Large intestine (tissue), 12 donors: ENCODE measurements around the gene KLK10. TPM values are rescaled to one million over a fixed set of nuclear protein-coding genes. Genes with fewer than 3 reads are reported as not detected.

ENCODE experiments used
- DNase-seq, 2 donors: peaks; one replicate each; pipeline versions ENCODE4 v3.0.0 to v3.0.0-alpha.2; 2013
- H3K27ac ChIP-seq: one replicate; pipeline ENCODE4 v1.5.1; 2013; ENCODE audit warnings: low read length
- H3K27me3 ChIP-seq: 2 replicates; pipeline ENCODE4 v1.6.1; 2013; ENCODE audit warnings: low read length; ENCODE audit not compliant: control insufficient read depth, insufficient read depth
- H3K36me3 ChIP-seq: 2 replicates; pipeline ENCODE4 v1.6.1; 2013; ENCODE audit warnings: low read length; ENCODE audit not compliant: control insufficient read depth, insufficient read depth
- H3K4me1 ChIP-seq: one replicate; pipeline ENCODE4 v1.6.1; 2013; ENCODE audit warnings: low read length; ENCODE audit not compliant: control insufficient read depth, insufficient read depth
- H3K4me3 ChIP-seq: one replicate; pipeline ENCODE4 v1.5.1; 2013; ENCODE audit warnings: low read length
- H3K9me3 ChIP-seq: one replicate; pipeline ENCODE4 v1.6.1; 2013; ENCODE audit warnings: mild to moderate bottlenecking, low read depth, low read length, moderate library complexity; ENCODE audit not compliant: control insufficient read depth
- WGBS: methylation state at CpG from one replicate; pipeline ENCODE4 v1.1.5; 2013; ENCODE audit warnings: low lambda C conversion rate; ENCODE audit not compliant: insufficient coverage; 5-methylcytosine and 5-hydroxymethylcytosine counted together
- long read RNA-seq, 11 donors: transcript quantifications; one replicate each; lab custom pipeline, GENCODE V29; 2026
- polyA plus RNA-seq: library from polyadenylated mRNA; unstranded; fragments of 120-200 nt; gene quantifications from one replicate; pipeline ENCODE4 v1.2.1, GENCODE V29; 2013

KLK10 gene
- polyA plus RNA-seq: 2.3 TPM
- long read RNA-seq, donor 1: 0 reads
- long read RNA-seq, donor 2: 0 reads
- long read RNA-seq, donor 3: 0 reads
- long read RNA-seq, donor 4: 0 reads
- long read RNA-seq, donor 5: 0 reads
- long read RNA-seq, donor 6: 0 reads
- long read RNA-seq, donor 7, partial matches to known transcripts: 0 of 1 reads
- long read RNA-seq, donor 7, other reads (novel, unspliced or antisense): 0 of 1 reads
- long read RNA-seq, donor 8: 0 reads
- long read RNA-seq, donor 9: 0 reads
- long read RNA-seq, donor 10: 0 reads
- long read RNA-seq, donor 11, partial matches to known transcripts: 0 of 1 reads
- long read RNA-seq, donor 11, other reads (novel, unspliced or antisense): 0 of 1 reads

GRCh38 chr19:51019544-51019925, at the start of gene KLK10:
Gene KLK10 (minus strand): TSS chr19:51019709. CDS start chr19:51019130, 579 bp downstream.
- Histone ChIP-seq H3K4me1 (no peaks in the 10 kb centered on the region), H3K27ac (no peak within 1 kb of the TSS), H3K36me3 (no peaks in the 10 kb centered on the region), H3K4me3 (no peak within 1 kb of the TSS), H3K9me3 (peaks cover 4% of the 10 kb centered on the region), H3K27me3 (peaks cover 60% of the 10 kb centered on the region)
- no CpG with 5 or more reads among the region's 14 CpGs for WGBS
- DNase-seq: no peak

DNA sequence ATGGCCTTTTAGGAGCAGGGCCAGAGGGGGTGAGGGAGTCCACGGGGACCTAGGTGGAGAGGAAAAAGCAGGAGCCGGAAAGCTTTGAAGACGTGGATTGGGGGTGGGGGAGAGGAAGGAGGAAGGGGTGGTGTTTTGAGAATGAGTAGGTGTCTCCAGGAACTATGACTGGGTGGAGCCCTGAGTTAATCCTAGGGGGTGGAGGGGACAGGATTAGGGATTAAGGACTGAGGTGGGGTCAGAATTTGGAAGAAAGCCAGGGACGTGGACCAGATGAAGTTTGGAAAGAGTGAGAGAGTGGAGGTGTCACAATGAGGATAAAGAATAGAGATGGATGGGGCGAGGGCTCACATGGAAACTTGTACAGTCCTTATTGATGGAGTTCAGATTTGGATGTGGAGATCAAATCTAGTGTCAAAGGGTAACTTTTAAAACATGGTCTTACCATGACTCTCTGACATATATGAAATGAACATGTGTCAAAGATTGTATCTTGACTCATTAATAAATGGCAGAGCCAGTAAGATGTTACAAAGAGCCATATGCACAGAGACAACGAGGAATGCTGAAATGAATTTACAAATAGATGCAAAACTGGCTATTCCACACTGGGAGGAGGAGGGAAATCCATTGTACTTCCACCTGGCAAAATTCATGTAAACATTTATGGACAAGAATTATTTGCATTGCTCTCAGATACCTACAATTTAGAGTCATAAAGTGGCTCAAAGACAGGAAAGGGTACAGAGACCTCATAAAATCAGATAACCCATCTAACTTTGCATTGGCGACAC, 47.1 kb upstream of the KLK10 start:
- DNase-seq: no peak
- Histone ChIP-seq H3K27me3 (peaks cover 25% of the 10 kb centered on the region), H3K4me1 (no peaks in the 10 kb centered on the region), H3K9me3 (no peaks in the 10 kb centered on the region), H3K36me3 (no peaks in the 10 kb centered on the region), H3K27ac (no peak overlapping the region), H3K4me3 (no peak overlapping the region)
- 75% methylated on average over 3 of the region's 7 CpGs for WGBS

- no peaks in the 10 kb centered on the region for H3K36me3 ChIP-seq
- no peak overlapping the region for H3K27ac ChIP-seq
- DNase-seq: no peak
- H3K9me3 ChIP-seq: no peaks in the 10 kb centered on the region
- WGBS: no CpG with 5 or more reads among the region's 25 CpGs
- no peaks in the 10 kb centered on the region for H3K4me1 ChIP-seq
- no peak overlapping the region for H3K4me3 ChIP-seq
- peaks cover 25% of the 10 kb centered on the region for H3K27me3 ChIP-seq
These were observed 45.9 kb upstream of the KLK10 start for GRCh38 chr19:51065221-51065960.

DNA sequence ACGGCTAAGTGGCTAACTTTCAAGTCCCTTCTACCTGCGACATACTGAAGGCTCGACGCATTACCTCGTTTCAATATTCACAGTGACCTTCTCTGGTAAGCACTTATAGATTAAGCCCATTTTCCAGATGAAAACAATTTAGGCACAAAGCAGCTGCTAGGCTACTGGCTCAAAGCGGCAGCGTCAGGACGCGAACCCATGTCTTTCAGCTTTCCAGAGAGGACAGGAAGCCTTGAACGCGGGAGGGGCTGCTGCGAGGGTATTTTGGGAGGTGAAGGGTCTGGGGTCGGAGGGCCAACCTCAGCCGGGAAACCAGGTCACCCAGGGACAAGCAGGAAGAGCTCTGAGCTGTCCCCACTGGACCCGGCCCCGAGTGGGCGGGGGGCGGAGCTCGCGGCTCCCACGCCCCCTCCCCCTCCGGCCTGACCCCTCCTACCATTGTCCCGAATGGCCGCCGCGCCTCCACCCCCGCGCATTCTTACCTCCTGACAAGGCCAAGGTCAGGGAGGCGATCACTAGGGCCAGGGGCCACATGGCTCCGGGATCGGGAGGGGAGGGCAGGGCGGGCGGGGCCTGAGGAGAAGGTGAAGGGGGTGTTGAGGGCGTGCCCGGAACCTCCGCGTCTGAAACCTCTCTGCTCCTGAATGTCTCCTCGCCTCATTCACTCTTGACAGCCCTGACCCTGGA, 45.2 kb upstream of the KLK10 start, which contains the start of gene KLK13:
Gene KLK13, minus strand, starts transcription at position 559 of the 687 bp plus-strand sequence. Its CDS starts 25 bp downstream, at position 534.
- H3K4me1 ChIP-seq: no peaks in the 10 kb centered on the region
- no peak within 1 kb of the TSS for H3K4me3 ChIP-seq
- H3K36me3 ChIP-seq: no peaks in the 10 kb centered on the region
- no peak within 1 kb of the TSS for H3K27ac ChIP-seq
- peaks cover 27% of the 10 kb centered on the region for H3K27me3 ChIP-seq
- no peak for DNase-seq
- no CpG with 5 or more reads among the region's 38 CpGs for WGBS
- H3K9me3 ChIP-seq: no peaks in the 10 kb centered on the region

DNA sequence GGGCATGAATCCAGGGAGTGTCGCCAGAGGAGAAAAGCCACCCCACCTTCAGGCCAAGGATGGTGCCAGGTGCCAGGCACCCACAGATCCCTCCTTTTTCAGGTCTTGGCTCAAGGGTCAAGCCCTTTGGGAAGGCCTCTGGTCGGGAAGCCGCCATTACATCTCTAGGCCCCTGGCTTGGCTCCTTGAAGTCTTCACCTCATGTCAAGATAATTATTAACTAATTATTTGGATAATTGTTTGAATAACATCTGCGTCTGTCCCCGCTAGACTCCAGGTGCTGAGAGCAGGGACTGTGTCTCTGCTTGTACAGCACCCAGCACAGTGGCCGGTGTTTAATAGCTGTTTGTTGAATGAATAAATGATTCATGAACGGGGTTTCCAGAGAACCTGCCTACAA, 44.2 kb upstream of the KLK10 start:
- WGBS: no CpG with 5 or more reads among the region's 7 CpGs
- Histone ChIP-seq H3K4me3 (no peak overlapping the region), H3K36me3 (no peaks in the 10 kb centered on the region), H3K27ac (no peak overlapping the region), H3K27me3 (peaks cover 27% of the 10 kb centered on the region), H3K9me3 (no peaks in the 10 kb centered on the region), H3K4me1 (no peaks in the 10 kb centered on the region)
- DNase-seq: no peak

DNA sequence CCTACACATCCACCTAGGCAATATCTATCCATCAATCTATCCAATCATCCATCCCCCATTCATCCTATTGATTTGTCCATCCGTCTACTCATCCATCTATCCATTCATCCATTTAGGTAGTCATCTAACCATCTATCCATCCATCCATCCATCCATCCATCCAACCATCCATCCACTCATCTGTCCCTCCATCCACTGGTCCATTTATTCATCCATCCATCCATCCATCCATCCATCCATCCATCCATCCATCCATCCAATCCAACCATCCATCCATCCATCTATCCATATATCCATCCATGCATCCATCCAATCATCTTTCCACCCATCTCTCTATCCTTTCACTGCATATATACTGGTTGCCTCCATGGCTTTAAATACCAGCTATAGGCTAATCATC, 41.5 kb upstream of the KLK10 start:
- DNase-seq: no peak
- peaks cover 24% of the 10 kb centered on the region for H3K27me3 ChIP-seq
- no peak overlapping the region for H3K27ac ChIP-seq
- WGBS: 17% methylated on average over 1 of the region's 1 CpG
- no peaks in the 10 kb centered on the region for H3K36me3 ChIP-seq
- no peak overlapping the region for H3K4me3 ChIP-seq
- no peaks in the 10 kb centered on the region for H3K4me1 ChIP-seq
- no peaks in the 10 kb centered on the region for H3K9me3 ChIP-seq

- Histone ChIP-seq H3K9me3 (no peaks in the 10 kb centered on the region), H3K4me1 (no peaks in the 10 kb centered on the region), H3K27ac (no peak overlapping the region), H3K4me3 (no peak overlapping the region), H3K27me3 (peaks cover 19% of the 10 kb centered on the region), H3K36me3 (no peaks in the 10 kb centered on the region)
- no peak for DNase-seq
- WGBS: 40% methylated on average over 1 of the region's 4 CpGs
These were observed 40.8 kb upstream of the KLK10 start for GRCh38 chr19:51060336-51060735.

GRCh38 chr19:51059715-51060114, 40.2 kb upstream of the KLK10 start:
- no peaks in the 10 kb centered on the region for H3K4me1 ChIP-seq
- H3K27me3 ChIP-seq: peaks cover 15% of the 10 kb centered on the region
- no peak overlapping the region for H3K27ac ChIP-seq
- H3K36me3 ChIP-seq: no peaks in the 10 kb centered on the region
- H3K4me3 ChIP-seq: no peak overlapping the region
- DNase-seq: no peak
- WGBS: no CpG with 5 or more reads among the region's 7 CpGs
- H3K9me3 ChIP-seq: no peaks in the 10 kb centered on the region

GRCh38 chr19:51055866-51056265, 36.4 kb upstream of the KLK10 start:
- DNase-seq: no peak
- Histone ChIP-seq H3K27me3 (peaks cover 2% of the 10 kb centered on the region), H3K9me3 (no peaks in the 10 kb centered on the region), H3K4me1 (no peaks in the 10 kb centered on the region), H3K4me3 (no peak overlapping the region), H3K27ac (no peak overlapping the region), H3K36me3 (no peaks in the 10 kb centered on the region)

GRCh38 chr19:51047031-51047335, 27.5 kb upstream of the KLK10 start:
- Histone ChIP-seq H3K4me1 (no peaks in the 10 kb centered on the region), H3K27me3 (no peaks in the 10 kb centered on the region), H3K4me3 (no peak overlapping the region), H3K9me3 (no peaks in the 10 kb centered on the region), H3K36me3 (no peaks in the 10 kb centered on the region), H3K27ac (no peak overlapping the region)
- no CpG with 5 or more reads among the region's 4 CpGs for WGBS
- no peak for DNase-seq
